OCI-LY7 (cell line): Measurements from ENCODE around the gene CCL1.

ENCODE experiments used
- CTCF ChIP-seq: fragments of 200-600 bp; sonication (generic); conservative IDR thresholded peaks from 2 replicates; pipeline ENCODE4 v1.5.1; 2014; ENCODE audit warnings: mild to moderate bottlenecking, antibody characterized with exemption, low read length, moderate library complexity, mixed read lengths
- EZH2phosphoT487 ChIP-seq: fragments of 200-600 bp; sonication (generic); IDR thresholded peaks from 2 replicates; pipeline ENCODE4 v1.6.1; 2018; ENCODE audit warnings: low read depth, borderline replicate concordance, mild to moderate bottlenecking, mixed run types, antibody characterized with exemption, low read length, moderate library complexity, mixed read lengths

GRCh38 chr17:34311291-34311690, 51.7 kb downstream of the CCL1 start:
- no peak for TF ChIP-seq CTCF
- TF ChIP-seq EZH2phosphoT487, result no peak
